ENCODE measurements around the gene HOXD3. TPM values are rescaled to one million over a fixed set of nuclear protein-coding genes. Genes with fewer than 3 reads are reported as not detected.

HOXD3 gene
- total RNA-seq, 3 donors from 2014 or later (not counting 1 experiment from before 2014, with no cell fraction given): not detected

DNA sequence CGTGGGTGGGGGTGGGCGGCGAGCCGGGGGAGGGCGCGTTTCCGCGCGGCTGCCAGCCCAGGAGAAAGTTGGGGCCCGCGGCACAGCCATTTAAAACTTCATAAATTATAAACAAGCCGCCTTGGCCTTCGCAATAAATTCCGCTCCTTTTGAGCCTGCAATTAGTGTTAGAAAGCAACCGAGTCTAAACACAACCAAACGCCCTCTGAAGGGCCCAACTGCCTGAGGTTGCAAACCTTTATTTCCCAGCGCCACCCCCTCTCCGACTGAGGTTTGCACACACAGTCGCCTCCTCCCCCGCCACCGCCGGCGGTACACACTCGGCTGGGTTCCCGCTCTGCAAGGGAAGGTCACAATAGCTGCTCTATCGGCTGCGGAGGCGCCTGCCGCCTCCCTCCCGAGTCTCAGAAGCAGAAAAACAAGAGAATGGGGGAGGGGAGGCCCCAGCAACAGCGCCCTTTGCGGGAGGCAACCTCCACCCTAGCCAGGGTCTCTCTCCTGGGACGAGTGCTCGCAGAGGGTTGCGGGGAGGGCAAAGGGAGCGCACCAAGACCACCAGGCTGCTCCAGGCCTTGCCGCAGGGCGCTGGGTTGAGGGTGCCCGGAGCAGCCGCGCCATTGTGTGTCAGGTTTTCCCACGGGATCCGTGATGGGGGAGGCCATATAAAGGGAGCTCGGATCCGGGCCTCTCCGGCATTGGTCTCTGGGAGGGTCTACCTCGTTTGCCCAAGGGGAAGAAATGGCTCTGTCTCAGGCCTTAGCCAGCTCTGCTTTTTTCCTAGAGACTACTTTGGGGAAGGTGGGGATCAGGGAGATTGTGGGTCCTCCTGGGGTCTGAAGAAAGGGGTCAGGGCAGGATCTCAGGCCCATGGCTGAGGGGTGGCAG, 18.0 kb downstream of the HOXD3 start:
- no peaks in the 10 kb centered on the region for H3K9me3 ChIP-seq (ENCODE audit: control insufficient read depth, insufficient read depth, low read length)
- WGBS (ENCODE audit: insufficient coverage): 7% methylated on average over 47 of the region's 47 CpGs
- no peak for ATAC-seq
- H3K4me1 Mint-ChIP-seq: no peaks in the 10 kb centered on the region
- no peak for DNase-seq
- H3K4me3 ChIP-seq (ENCODE audit: low read length): no peak overlapping the region
- intact Hi-C loops (cut with micrococcal nuclease): no loop called here
- H3K36me3 ChIP-seq (ENCODE audit: control insufficient read depth, insufficient read depth, low read length): no peaks in the 10 kb centered on the region
- H3K27ac Mint-ChIP-seq: no peak overlapping the region
- peaks cover 78% of the 10 kb centered on the region for H3K27me3 ChIP-seq (ENCODE audit: control insufficient read depth, insufficient read depth, low read length)
- peaks cover 8% of the 10 kb centered on the region for H3K36me3 Mint-ChIP-seq
- no peak overlapping the region for H3K4me3 Mint-ChIP-seq
- H3K4me1 ChIP-seq (ENCODE audit: control insufficient read depth, insufficient read depth, low read length): no peaks in the 10 kb centered on the region
- TF ChIP-seq, protein P1, sequence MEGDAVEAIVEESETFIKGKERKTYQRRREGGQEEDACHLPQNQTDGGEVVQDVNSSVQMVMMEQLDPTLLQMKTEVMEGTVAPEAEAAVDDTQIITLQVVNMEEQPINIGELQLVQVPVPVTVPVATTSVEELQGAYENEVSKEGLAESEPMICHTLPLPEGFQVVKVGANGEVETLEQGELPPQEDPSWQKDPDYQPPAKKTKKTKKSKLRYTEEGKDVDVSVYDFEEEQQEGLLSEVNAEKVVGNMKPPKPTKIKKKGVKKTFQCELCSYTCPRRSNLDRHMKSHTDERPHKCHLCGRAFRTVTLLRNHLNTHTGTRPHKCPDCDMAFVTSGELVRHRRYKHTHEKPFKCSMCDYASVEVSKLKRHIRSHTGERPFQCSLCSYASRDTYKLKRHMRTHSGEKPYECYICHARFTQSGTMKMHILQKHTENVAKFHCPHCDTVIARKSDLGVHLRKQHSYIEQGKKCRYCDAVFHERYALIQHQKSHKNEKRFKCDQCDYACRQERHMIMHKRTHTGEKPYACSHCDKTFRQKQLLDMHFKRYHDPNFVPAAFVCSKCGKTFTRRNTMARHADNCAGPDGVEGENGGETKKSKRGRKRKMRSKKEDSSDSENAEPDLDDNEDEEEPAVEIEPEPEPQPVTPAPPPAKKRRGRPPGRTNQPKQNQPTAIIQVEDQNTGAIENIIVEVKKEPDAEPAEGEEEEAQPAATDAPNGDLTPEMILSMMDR (IDR thresholded peaks at IDR 0.05): no peak
- H3K27ac ChIP-seq (ENCODE audit: low read length): no peak overlapping the region
- H3K9me3 Mint-ChIP-seq: no peaks in the 10 kb centered on the region
- peaks cover 72 to 80% of the 10 kb centered on the region in 2 donors for H3K27me3 Mint-ChIP-seq (ENCODE audit: low read depth in 2 of 2)

DNA sequence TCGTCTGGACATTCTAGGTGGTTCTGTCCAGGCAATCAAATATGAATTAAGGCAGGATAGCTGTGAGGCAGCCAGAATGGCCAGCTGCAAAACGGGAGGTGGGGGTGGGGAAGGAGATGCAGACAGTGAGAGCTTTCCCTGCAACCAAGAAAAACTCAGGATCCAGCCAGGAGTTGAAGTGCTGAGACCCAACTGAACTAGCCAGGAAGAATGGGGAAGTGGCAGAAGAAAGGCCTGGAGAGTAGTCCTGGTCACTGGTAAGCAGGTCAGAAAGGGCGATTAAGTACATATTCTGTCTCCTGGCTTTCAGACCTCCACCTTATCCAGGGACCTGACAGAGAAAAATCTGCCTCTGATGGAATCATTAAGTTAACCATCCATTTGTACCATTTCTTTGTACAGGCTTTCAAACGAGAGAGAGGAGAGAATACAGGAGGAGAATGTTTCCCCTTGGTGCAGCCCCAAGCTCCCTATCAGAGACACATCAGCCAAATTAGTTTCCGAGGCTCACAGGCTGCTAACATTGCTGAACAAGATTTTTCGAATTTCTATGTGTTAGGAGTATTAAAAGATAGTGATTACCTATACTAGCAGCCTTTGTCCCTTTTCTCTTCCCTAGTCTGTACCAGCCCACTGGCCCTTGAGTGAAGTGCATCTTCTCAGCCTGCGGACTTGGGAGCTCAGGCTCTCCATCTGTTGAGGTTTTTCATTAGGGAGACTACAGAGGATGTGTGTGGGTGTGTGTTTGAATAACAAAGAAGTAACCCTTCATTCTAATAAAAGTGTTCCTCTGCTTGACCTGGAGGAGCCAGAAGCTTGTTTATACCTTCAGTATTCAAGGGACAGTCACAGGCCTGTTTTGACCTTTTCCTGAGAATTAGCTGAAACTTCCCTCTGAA, 18.9 kb downstream of the HOXD3 start:
- ATAC-seq: no peak
- Histone ChIP-seq H3K27me3 (ENCODE audit: control insufficient read depth, insufficient read depth, low read length) (peaks cover 69% of the 10 kb centered on the region), H3K27ac (ENCODE audit: low read length) (no peak overlapping the region), H3K4me3 (ENCODE audit: low read length) (no peak overlapping the region), H3K4me1 (ENCODE audit: control insufficient read depth, insufficient read depth, low read length) (no peaks in the 10 kb centered on the region), H3K36me3 (ENCODE audit: control insufficient read depth, insufficient read depth, low read length) (no peaks in the 10 kb centered on the region), H3K9me3 (ENCODE audit: control insufficient read depth, insufficient read depth, low read length) (no peaks in the 10 kb centered on the region)
- WGBS (ENCODE audit: insufficient coverage): 57% methylated on average over 4 of the region's 7 CpGs
- peaks cover 8% of the 10 kb centered on the region for H3K36me3 Mint-ChIP-seq
- intact Hi-C loops (cut with micrococcal nuclease): no loop called here
- TF ChIP-seq, protein P1 (IDR thresholded peaks at IDR 0.05): no peak
- H3K27ac Mint-ChIP-seq: no peak overlapping the region
- DNase-seq: no peak
- no peaks in the 10 kb centered on the region for H3K4me1 Mint-ChIP-seq
- no peak overlapping the region for H3K4me3 Mint-ChIP-seq
- no peaks in the 10 kb centered on the region for H3K9me3 Mint-ChIP-seq
- peaks cover 73 to 81% of the 10 kb centered on the region in 2 donors for H3K27me3 Mint-ChIP-seq (ENCODE audit: low read depth in 2 of 2)

DNA sequence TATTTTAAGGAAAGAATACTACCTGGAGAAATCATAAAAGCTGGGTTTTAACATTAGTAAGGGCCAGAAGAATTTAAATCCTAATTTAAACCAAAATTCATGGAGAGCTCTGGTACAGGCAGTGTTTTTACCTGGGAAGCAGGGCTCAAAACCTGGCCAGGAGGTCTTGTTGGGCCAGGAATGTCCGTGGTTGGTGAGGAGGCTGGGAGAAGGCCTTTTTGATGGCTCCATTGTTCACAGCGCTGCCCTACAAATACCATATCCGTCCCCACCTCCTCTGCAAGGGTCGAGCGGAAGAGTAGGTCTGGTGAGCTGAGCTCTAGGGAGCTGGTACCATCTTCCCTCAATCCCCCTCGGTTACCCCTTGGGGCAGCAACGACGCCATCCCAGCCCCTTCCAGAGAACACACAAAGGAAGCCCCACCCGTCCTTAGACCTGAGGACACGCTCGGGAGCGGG, 20.5 kb downstream of the HOXD3 start:
- no peaks in the 10 kb centered on the region for H3K4me1 ChIP-seq (ENCODE audit: control insufficient read depth, insufficient read depth, low read length)
- H3K27me3 Mint-ChIP-seq (ENCODE audit: low read depth in 2 of 2): peaks cover 66 to 80% of the 10 kb centered on the region in 2 donors
- H3K4me1 Mint-ChIP-seq: no peaks in the 10 kb centered on the region
- no peak overlapping the region for H3K27ac Mint-ChIP-seq
- 2% methylated on average over 11 of the region's 12 CpGs for WGBS (ENCODE audit: insufficient coverage)
- no peaks in the 10 kb centered on the region for H3K9me3 ChIP-seq (ENCODE audit: control insufficient read depth, insufficient read depth, low read length)
- peaks cover 8% of the 10 kb centered on the region for H3K36me3 Mint-ChIP-seq
- intact Hi-C loops (cut with micrococcal nuclease): no loop called here
- peaks cover 59% of the 10 kb centered on the region for H3K27me3 ChIP-seq (ENCODE audit: control insufficient read depth, insufficient read depth, low read length)
- no peak overlapping the region for H3K27ac ChIP-seq (ENCODE audit: low read length)
- DNase-seq: no peak
- ATAC-seq: no peak
- TF ChIP-seq, protein P1 (IDR thresholded peaks at IDR 0.05): no peak
- H3K9me3 Mint-ChIP-seq: no peaks in the 10 kb centered on the region
- H3K36me3 ChIP-seq (ENCODE audit: control insufficient read depth, insufficient read depth, low read length): no peaks in the 10 kb centered on the region
- H3K4me3 Mint-ChIP-seq: no peak overlapping the region
- no peak overlapping the region for H3K4me3 ChIP-seq (ENCODE audit: low read length)
